SK-N-SH treated with all-trans-retinoic acid at 6 μM for 48 hours (cell line): ENCODE measurements around the gene SHB.

Experiments
- ATAC-seq: fragments of 200-7000 bp; cut with Tn5 transposase; 3 replicates; pipeline ENCODE4 v1.9.1; 2020; ENCODE audit warnings: mild to moderate bottlenecking, moderate library complexity
- ARNTL ChIP-seq: fragments of 450-650 bp; formaldehyde crosslinking; IDR thresholded peaks from 2 replicates; pipeline ENCODE4 v1.5.0; 2020; ENCODE audit warnings: low read depth, mild to moderate bottlenecking, moderate library complexity, borderline replicate concordance
- BACH2 ChIP-seq: fragments of 250-450 bp; sonication (Bioruptor Pico); IDR thresholded peaks from 2 replicates; pipeline ENCODE4 v1.9.0; 2021; ENCODE audit warnings: mild to moderate bottlenecking, borderline replicate concordance
- CREB5 ChIP-seq: fragments of 250-450 bp; sonication (Bioruptor Pico); IDR thresholded peaks from 2 replicates; pipeline ENCODE4 v1.5.1; 2020; ENCODE audit warnings: low read depth, mild to moderate bottlenecking, moderate library complexity
- CSDC2 ChIP-seq: fragments of 250-450 bp; sonication (Bioruptor Pico); IDR thresholded peaks from 2 replicates; pipeline ENCODE4 v1.5.0; 2020; ENCODE audit warnings: mild to moderate bottlenecking, moderate library complexity
- GLIS3 ChIP-seq: fragments of 250-450 bp; sonication (Bioruptor Pico); IDR thresholded peaks from 2 replicates; pipeline ENCODE4 v1.5.0; 2020; ENCODE audit warnings: mild to moderate bottlenecking, moderate library complexity
- ISL1 ChIP-seq: fragments of 250-450 bp; sonication (Bioruptor Pico); IDR thresholded peaks from 2 replicates; pipeline ENCODE4 v2.1.2; 2022; ENCODE audit warnings: mild to moderate bottlenecking, moderate library complexity
- OSR1 ChIP-seq: fragments of 250-450 bp; sonication (Bioruptor Pico); IDR thresholded peaks from 2 replicates; pipeline ENCODE4 v1.8.0; 2022; ENCODE audit warnings: moderate library complexity, mild to moderate bottlenecking, inconsistent platforms
- POU6F1 ChIP-seq: fragments of 250-450 bp; sonication (Bioruptor Pico); IDR thresholded peaks from 2 replicates; pipeline ENCODE4 v1.8.0; 2021; ENCODE audit warnings: low read depth, mild to moderate bottlenecking, moderate library complexity, borderline replicate concordance
- PPARA ChIP-seq: fragments of 250-450 bp; sonication (Bioruptor Pico); IDR thresholded peaks from 2 replicates; pipeline ENCODE4 v1.5.0; 2020; ENCODE audit warnings: mild to moderate bottlenecking, borderline replicate concordance
- RARB ChIP-seq: fragments of 250-450 bp; sonication (Bioruptor Pico); IDR thresholded peaks from 2 replicates; pipeline ENCODE4 v1.8.0; 2021; ENCODE audit warnings: mild to moderate bottlenecking, moderate library complexity
- SNAI2 ChIP-seq: fragments of 250-450 bp; sonication (Bioruptor Pico); IDR thresholded peaks from 2 replicates; pipeline ENCODE4 v1.5.0; 2020; ENCODE audit warnings: mild to moderate bottlenecking, moderate library complexity
- TOX ChIP-seq: fragments of 250-450 bp; sonication (Bioruptor Pico); IDR thresholded peaks from 2 replicates; pipeline ENCODE4 v1.8.0; 2021; ENCODE audit warnings: mild to moderate bottlenecking, moderate library complexity, borderline replicate concordance
- ZC3H10 ChIP-seq: fragments of 250-450 bp; sonication (Bioruptor Pico); IDR thresholded peaks from 2 replicates; pipeline ENCODE4 v1.5.1; 2021; ENCODE audit warnings: mild to moderate bottlenecking, moderate library complexity
- ZFP3 ChIP-seq: fragments of 250-450 bp; sonication (Bioruptor Pico); IDR thresholded peaks from 2 replicates; pipeline ENCODE4 v1.5.0; 2020; ENCODE audit warnings: mild to moderate bottlenecking, moderate library complexity
- ZFP30 ChIP-seq: fragments of 450-650 bp; formaldehyde crosslinking; IDR thresholded peaks from 2 replicates; pipeline ENCODE4 v1.5.0; 2022; ENCODE audit warnings: mild to moderate bottlenecking, moderate library complexity
- ZNF565 ChIP-seq: fragments of 450-650 bp; formaldehyde crosslinking; conservative IDR thresholded peaks from 2 replicates; pipeline ENCODE4 v1.5.0; 2020; ENCODE audit warnings: low read depth, mild to moderate bottlenecking, moderate library complexity
- ZNF8 ChIP-seq: fragments of 450-650 bp; formaldehyde crosslinking; IDR thresholded peaks from 2 replicates; pipeline ENCODE4 v1.5.0; 2020; ENCODE audit warnings: mild to moderate bottlenecking, moderate library complexity
- TF ChIP-seq, protein P1 (sequence below): fragments of 250-450 bp; sonication (Bioruptor Pico); IDR thresholded peaks from 2 replicates; pipeline ENCODE4 v1.5.1; 2021; ENCODE audit warnings: mild to moderate bottlenecking, moderate library complexity
- TF ChIP-seq, protein P2 (sequence below): fragments of 250-450 bp; sonication (Bioruptor Pico); IDR thresholded peaks from 2 replicates; pipeline ENCODE4 v1.8.0; 2020; ENCODE audit warnings: mild to moderate bottlenecking, moderate library complexity, borderline replicate concordance
- TF ChIP-seq, protein P3 (sequence below): fragments of 250-450 bp; sonication (Bioruptor Pico); IDR thresholded peaks from 2 replicates; pipeline ENCODE4 v1.5.0; 2020; ENCODE audit warnings: mild to moderate bottlenecking, moderate library complexity

The SHB gene

DNA sequence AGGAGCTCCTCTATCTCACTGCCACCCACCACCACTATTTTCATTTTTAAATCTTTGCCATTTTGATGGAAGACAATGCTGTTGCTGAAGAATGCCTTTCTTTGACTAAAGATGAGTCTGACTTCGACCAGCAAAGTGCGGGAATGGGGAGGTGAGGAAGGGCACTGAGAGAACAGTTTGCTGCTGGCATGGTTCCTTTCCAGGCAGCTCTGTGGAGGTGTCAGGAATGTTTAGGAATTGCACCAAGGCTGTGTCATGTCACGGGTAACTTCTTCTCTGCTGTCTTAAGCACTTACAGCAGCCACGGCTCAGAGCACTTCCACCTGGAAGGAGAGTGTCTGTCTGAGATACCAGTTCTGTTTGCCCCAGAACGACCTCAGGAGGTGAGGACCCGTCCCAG lies 41.4 kb upstream of the SHB start:
- no peak for ATAC-seq
- no peak for TF ChIP-seq ZC3H10 (CRISPR knock-in tag)
- no peak for TF ChIP-seq ZFP30 (CRISPR knock-in tag)
- TF ChIP-seq ISL1 (CRISPR knock-in tag): no peak
- TF ChIP-seq, protein P1, sequence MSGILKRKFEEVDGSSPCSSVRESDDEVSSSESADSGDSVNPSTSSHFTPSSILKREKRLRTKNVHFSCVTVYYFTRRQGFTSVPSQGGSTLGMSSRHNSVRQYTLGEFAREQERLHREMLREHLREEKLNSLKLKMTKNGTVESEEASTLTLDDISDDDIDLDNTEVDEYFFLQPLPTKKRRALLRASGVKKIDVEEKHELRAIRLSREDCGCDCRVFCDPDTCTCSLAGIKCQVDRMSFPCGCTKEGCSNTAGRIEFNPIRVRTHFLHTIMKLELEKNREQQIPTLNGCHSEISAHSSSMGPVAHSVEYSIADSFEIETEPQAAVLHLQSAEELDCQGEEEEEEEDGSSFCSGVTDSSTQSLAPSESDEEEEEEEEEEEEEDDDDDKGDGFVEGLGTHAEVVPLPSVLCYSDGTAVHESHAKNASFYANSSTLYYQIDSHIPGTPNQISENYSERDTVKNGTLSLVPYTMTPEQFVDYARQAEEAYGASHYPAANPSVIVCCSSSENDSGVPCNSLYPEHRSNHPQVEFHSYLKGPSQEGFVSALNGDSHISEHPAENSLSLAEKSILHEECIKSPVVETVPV (CRISPR knock-in tag): no peak
- TF ChIP-seq, protein P2, sequence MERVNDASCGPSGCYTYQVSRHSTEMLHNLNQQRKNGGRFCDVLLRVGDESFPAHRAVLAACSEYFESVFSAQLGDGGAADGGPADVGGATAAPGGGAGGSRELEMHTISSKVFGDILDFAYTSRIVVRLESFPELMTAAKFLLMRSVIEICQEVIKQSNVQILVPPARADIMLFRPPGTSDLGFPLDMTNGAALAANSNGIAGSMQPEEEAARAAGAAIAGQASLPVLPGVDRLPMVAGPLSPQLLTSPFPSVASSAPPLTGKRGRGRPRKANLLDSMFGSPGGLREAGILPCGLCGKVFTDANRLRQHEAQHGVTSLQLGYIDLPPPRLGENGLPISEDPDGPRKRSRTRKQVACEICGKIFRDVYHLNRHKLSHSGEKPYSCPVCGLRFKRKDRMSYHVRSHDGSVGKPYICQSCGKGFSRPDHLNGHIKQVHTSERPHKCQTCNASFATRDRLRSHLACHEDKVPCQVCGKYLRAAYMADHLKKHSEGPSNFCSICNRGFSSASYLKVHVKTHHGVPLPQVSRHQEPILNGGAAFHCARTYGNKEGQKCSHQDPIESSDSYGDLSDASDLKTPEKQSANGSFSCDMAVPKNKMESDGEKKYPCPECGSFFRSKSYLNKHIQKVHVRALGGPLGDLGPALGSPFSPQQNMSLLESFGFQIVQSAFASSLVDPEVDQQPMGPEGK (CRISPR knock-in tag): no peak
- TF ChIP-seq PPARA: no peak
- TF ChIP-seq GLIS3 (CRISPR knock-in tag): no peak
- no peak for TF ChIP-seq CREB5 (CRISPR knock-in tag)
- TF ChIP-seq SNAI2 (CRISPR knock-in tag): no peak
- TF ChIP-seq, protein P3, sequence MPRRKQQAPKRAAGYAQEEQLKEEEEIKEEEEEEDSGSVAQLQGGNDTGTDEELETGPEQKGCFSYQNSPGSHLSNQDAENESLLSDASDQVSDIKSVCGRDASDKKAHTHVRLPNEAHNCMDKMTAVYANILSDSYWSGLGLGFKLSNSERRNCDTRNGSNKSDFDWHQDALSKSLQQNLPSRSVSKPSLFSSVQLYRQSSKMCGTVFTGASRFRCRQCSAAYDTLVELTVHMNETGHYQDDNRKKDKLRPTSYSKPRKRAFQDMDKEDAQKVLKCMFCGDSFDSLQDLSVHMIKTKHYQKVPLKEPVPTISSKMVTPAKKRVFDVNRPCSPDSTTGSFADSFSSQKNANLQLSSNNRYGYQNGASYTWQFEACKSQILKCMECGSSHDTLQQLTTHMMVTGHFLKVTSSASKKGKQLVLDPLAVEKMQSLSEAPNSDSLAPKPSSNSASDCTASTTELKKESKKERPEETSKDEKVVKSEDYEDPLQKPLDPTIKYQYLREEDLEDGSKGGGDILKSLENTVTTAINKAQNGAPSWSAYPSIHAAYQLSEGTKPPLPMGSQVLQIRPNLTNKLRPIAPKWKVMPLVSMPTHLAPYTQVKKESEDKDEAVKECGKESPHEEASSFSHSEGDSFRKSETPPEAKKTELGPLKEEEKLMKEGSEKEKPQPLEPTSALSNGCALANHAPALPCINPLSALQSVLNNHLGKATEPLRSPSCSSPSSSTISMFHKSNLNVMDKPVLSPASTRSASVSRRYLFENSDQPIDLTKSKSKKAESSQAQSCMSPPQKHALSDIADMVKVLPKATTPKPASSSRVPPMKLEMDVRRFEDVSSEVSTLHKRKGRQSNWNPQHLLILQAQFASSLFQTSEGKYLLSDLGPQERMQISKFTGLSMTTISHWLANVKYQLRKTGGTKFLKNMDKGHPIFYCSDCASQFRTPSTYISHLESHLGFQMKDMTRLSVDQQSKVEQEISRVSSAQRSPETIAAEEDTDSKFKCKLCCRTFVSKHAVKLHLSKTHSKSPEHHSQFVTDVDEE (CRISPR knock-in tag): no peak
- no peak for TF ChIP-seq ZNF8 (CRISPR knock-in tag)
- TF ChIP-seq ARNTL (CRISPR knock-in tag): no peak
- no peak for TF ChIP-seq TOX (CRISPR knock-in tag)
- no peak for TF ChIP-seq OSR1
- no peak for TF ChIP-seq ZNF565 (CRISPR knock-in tag)
- no peak for TF ChIP-seq ZFP3
- no peak for TF ChIP-seq POU6F1 (CRISPR knock-in tag)
- TF ChIP-seq CSDC2 (CRISPR knock-in tag): no peak

- ATAC-seq: no peak
Observed at GRCh38 chr9:38109601-38110000, 40.6 kb upstream of the SHB start.

More at GRCh38 chr9:38109601-38110000, 40.6 kb upstream of the SHB start:
- TF ChIP-seq ARNTL (CRISPR knock-in tag) (no peak), CSDC2 (CRISPR knock-in tag) (no peak), ZC3H10 (CRISPR knock-in tag) (no peak), BACH2 (CRISPR knock-in tag) (no peak), ZNF8 (CRISPR knock-in tag) (no peak), SNAI2 (CRISPR knock-in tag) (no peak), ZFP3 (no peak), RARB (no peak), GLIS3 (CRISPR knock-in tag) (no peak), ZNF565 (CRISPR knock-in tag) (no peak)
- TF ChIP-seq, protein P1 (CRISPR knock-in tag): no peak
- TF ChIP-seq, all 23 proteins: peak for 0
